Fibroblast of pulmonary artery (primary cell): Measurements from ENCODE around the gene HIPK2.

ENCODE experiments used
- DNase-seq: peaks from one replicate; pipeline ENCODE4 v3.0.0-alpha.2; 2010; ENCODE audit warnings: low read depth
- H3K4me3 ChIP-seq: replicated peaks from 2 replicates; pipeline ENCODE4 v1.5.1; 2011; ENCODE audit warnings: low read depth, mild to moderate bottlenecking, control low read depth, low read length, moderate library complexity
- CTCF ChIP-seq: IDR thresholded peaks from 2 replicates; pipeline ENCODE4 v1.5.1; 2011; ENCODE audit warnings: mild to moderate bottlenecking, control low read depth, low read length, inconsistent platforms; ENCODE audit errors: missing control alignments

HIPK2 gene

GRCh38 chr7:139753693-139754111 is 24.1 kb downstream of the HIPK2 start:
- no peak overlapping the region for H3K4me3 ChIP-seq
- no peak for TF ChIP-seq CTCF
- DNase-seq, result no peak

- DNase-seq, result no peak
- no peak for TF ChIP-seq CTCF
- no peak overlapping the region for H3K4me3 ChIP-seq
These were observed 24.6 kb downstream of the HIPK2 start for GRCh38 chr7:139753081-139753692.

GRCh38 chr7:139752604-139753003 is 25.2 kb downstream of the HIPK2 start:
- DNase-seq, result no peak
- no peak for TF ChIP-seq CTCF
- no peak overlapping the region for H3K4me3 ChIP-seq

GRCh38 chr7:139752148-139752547 is 25.6 kb downstream of the HIPK2 start:
- TF ChIP-seq CTCF, result no peak
- DNase-seq, result no peak
- H3K4me3 ChIP-seq, result no peak overlapping the region

GRCh38 chr7:139750459-139751095 is 27.2 kb downstream of the HIPK2 start:
- DNase-seq, result no peak
- H3K4me3 ChIP-seq, result no peak overlapping the region
- TF ChIP-seq CTCF, result no peak

- no peak for TF ChIP-seq CTCF
- no peak overlapping the region for H3K4me3 ChIP-seq
- no peak for DNase-seq
These were observed 28.3 kb downstream of the HIPK2 start for GRCh38 chr7:139749545-139749944.

GRCh38 chr7:139748941-139749340 is 28.9 kb downstream of the HIPK2 start:
- H3K4me3 ChIP-seq, result no peak overlapping the region
- no peak for TF ChIP-seq CTCF
- DNase-seq, result no peak
